ENCODE data around the gene SERPINB8. TPM values are rescaled to one million over a fixed set of nuclear protein-coding genes. Genes with fewer than 3 reads are reported as not detected.
"Not testable (repeated sequence)": the region's sequence is repeated elsewhere in the genome, so short reads cannot be mapped to it uniquely, and the experiment has no call there.

Gene SERPINB8, protein sequence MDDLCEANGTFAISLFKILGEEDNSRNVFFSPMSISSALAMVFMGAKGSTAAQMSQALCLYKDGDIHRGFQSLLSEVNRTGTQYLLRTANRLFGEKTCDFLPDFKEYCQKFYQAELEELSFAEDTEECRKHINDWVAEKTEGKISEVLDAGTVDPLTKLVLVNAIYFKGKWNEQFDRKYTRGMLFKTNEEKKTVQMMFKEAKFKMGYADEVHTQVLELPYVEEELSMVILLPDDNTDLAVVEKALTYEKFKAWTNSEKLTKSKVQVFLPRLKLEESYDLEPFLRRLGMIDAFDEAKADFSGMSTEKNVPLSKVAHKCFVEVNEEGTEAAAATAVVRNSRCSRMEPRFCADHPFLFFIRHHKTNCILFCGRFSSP
- 3.3 and 10.9 TPM in 2 replicates for total RNA-seq (2014; rRNA removed; shearing (Covaris generic))

DNA sequence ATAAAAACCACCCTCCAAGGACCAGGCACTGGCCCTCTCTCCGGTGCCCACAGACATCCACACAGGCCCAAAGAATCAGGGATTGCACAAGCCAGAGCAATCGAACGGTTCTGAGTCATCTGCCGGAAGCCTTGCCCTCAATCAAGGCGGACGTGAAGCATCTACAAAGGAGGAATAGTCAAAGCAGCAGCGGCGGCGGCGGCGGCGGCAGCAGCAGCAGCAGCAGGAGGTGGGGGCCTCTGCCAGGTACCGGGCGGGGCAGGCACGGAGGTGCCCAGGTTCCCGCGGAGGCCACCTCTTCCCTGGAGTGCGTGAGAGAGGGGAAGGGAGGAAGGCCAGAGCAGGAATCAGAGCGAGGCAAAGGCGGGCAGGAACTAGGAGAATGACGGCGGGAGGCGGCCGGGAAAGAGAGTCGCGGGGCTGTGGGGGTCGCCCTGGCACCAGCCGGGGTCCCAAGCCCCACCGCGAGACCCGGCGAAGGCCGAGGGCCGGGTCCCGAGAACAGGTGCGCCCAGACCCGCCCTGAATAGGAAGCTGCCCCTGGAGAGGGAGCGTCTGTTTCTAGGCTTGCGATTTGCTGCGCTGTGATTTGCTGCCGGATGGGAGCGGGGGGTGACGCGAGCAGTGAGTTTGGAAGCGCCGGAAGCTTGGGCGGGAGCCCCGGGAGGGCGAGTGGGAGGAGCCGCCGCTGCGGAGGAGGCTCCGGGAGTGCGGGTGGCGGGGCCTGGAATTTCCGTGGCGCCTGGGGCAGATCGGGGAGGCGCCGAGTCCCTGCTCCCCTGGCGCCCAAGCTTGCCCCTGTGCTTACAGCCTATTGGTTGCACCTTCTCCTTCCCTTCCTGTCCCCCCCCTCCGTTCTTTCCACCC is at the start of gene SERPINB8:
TSS of gene SERPINB8 (plus strand) at position 140 of the 867 bp plus-strand sequence. CDS start 8,228 bp downstream, outside the sequence.
- DNase-seq (ENCODE audit: low spot score): peak; percentile 84

DNA sequence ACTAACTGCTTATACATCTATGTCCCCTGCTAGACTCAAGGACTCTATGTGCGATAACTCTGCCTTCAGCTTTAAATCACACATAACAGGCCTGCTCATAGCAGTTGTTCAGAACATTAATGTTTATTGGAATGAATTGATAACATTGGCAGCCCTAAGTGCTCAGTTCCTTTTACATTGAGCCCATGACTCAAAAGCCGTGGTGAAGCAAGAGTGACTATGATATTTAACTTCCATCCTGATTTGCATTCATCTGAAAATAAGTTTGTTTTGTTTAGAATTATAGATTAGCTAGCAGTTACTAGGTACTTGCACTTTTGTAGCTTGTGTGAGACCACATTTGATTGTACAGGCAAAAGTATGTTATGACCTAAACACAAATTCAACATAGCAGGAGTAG is 47.8 kb upstream of the SERPINB8 start:
- DNase-seq (ENCODE audit: low spot score): no peak

DNA sequence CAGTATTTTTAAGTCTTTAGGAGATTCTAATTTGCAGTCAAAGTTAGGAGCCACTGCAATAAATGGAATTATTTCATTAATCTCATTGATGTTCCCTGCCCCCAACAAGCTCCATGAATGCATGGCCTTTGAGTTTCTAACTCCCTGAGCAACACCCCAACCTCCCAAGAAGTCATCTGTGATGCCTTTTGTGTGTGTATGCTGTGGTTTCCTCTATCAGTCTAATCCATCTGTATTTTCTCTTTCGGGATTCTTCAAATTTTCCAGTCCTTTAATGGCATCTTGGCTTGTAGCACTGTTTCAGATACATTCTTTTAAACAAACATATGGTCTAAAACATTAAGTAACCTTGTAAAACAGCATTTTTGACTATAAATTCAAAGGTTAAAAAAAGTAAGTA is 45.3 kb upstream of the SERPINB8 start:
- peak; percentile 1 for DNase-seq (ENCODE audit: low spot score)

DNA sequence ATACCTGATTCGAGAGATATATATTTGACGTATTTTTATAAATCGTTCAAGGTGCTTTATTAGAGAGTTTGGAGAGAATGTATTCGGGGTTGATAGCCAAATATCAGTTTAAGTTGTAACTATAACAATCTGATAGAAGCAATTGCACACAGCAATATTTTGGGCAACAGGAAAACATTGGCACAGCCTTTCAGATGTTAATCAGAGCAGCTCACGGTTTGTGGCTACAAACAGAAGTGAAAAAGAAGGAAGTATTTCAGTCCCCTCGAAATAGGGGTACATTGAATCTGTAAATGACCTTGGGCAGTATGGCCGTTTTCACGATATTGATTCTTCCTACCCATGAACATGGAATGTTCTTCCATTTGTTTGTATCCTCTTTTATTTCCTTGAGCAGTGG is 41.5 kb upstream of the SERPINB8 start:
- no peak for DNase-seq (ENCODE audit: low spot score)

DNA sequence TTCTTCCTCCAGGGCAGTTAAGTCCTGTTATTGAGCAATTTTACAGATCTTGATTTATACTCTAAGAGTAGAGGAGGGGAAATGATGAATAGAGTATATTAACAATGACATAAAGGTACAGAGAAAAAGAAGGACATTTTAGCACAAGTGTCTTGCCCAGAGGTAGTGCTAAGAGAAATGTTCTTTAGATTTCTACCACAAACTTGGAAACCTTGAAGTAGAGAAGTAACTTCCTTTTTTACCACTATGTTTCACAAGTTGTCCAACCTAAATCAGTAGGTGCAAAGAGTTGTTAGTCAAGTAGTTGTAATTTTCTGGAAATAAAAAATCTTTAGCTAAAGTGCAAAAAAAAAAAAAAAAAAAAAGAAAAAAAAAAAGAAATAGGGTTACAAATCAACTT is 40.5 kb upstream of the SERPINB8 start:
- not testable (repeated sequence) for DNase-seq (ENCODE audit: low spot score)

DNA sequence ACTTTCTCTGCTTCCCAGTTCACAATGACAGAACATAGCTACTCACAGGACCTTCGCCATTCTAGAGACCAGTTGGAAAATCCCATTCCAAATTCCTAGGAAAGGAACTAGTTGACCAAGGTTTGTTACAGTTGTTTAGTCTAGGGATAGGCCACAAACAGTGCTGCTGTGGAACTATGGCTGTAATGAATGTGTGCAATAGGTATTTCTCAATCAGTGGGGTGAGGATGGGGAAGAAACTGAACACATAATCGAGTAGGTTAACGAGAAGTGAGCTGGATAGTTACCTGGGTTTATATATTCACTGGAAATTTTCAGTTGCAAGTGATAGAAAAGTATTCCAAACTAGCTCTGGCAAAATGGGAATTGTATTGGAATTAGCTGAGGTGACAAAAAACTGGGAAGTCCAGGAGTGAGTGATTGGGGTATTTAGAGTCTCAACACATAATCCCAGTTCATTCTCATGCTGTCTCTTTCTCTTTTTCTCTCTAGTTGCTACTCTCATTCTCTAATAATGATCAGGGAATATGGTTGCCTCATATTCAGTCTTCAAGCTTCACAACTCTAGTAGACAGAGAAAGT is 39.0 kb upstream of the SERPINB8 start:
- DNase-seq (ENCODE audit: low spot score): no peak

DNA sequence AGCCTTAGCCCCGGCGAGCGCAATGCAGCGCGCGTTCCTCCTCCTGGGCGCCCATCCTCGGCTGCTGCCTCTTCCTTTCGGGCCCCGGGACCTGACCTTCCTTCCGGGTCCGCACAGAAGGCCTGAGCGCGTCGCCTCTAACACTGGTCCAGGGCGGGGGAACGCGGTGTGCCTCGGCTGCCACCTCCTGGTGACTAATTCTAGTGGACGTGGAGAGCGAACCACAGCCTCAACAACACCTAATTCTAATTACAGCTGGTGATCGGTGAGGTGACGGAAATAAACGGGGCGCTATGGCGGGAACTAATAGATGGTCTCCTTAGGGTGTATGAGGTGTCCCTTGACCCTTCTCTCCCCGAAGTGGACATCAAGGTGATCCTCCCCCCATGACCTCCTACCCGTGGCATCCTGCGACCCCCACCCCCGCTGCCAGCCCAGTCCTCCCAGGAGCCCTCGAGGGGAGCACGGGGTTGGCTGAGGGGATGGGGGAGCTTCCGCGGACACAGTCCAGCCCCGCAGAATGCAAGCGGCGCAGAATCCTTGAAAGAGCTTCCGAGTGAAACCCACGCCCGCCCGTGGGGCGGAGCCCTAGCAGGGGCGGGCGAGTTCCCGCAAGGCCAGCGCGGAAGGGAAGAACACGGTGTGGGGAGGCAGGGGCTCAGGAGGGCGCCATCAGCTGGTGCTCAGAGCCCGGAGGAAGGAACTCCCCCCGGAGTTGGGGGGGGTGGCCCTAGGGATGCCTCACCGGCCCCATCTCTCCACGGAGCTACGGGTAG is 33.5 kb upstream of the SERPINB8 start:
- DNase-seq (ENCODE audit: low spot score): peak; percentile 48

DNA sequence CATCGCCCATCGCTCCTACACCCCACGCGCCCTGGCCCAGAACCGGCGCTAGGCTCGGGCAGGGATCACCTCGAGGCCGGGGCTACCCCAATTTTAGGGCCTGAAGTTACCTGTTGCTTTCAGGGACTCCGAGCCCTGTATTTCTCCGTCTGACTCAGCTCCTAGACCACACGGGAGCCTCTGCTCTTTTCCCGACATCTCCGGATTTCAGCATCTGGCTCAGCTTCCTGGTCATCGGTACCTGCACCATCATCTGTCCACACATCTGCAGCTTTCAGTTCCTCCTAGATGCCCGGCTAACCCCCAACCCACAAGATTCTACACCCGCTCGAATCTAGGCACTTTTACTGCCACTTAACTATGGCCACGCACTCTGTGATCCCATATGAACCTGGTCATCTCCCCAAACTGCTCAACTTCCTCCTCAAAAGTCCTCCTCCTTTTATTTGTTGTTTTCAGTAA is 32.9 kb upstream of the SERPINB8 start:
- no peak for DNase-seq (ENCODE audit: low spot score)

DNA sequence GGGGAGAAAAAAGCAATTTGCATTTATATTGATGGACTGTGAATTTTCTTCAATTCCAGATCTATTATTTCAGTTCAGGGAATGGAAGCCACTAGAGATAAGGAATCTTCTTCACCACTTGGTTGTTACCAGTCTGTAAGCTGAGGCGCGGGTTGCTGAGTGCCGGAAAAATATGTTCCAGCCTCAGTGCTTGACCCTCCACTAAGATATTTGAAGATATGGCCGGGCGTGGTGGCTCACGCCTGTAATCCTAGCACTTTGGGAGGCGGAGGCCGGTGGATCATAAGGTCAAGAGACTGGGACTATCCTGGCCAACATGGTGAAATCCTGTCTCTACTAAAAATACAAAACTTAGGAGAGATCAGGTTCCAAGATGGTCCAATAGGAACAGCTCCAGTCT is 29.9 kb upstream of the SERPINB8 start:
- DNase-seq (ENCODE audit: low spot score): no peak

DNA sequence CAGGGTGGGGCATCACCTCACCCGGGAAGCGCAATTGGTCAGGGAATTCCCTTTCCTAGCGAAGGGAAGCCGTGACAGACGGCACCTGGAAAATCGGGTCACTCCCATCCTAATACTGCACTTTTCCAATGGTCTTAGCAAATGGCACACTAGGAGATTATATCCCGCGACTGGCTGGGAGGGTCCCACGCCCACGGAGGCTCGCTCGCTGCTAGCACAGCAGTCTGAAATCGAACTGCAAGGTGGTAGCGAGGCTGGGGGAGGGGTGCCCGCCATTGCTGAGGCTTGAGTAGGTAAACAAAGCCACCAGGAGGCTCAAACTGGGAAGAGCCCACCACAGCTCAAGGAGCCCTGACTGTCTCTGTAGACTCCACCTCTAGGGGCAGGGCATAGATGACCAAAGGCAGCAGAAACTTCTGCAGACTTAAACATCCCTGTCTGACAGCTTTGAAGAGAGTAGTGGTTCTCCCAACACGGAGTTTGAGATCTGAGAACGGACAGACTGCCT is 29.3 kb upstream of the SERPINB8 start:
- not testable (repeated sequence) for DNase-seq (ENCODE audit: low spot score)

DNA sequence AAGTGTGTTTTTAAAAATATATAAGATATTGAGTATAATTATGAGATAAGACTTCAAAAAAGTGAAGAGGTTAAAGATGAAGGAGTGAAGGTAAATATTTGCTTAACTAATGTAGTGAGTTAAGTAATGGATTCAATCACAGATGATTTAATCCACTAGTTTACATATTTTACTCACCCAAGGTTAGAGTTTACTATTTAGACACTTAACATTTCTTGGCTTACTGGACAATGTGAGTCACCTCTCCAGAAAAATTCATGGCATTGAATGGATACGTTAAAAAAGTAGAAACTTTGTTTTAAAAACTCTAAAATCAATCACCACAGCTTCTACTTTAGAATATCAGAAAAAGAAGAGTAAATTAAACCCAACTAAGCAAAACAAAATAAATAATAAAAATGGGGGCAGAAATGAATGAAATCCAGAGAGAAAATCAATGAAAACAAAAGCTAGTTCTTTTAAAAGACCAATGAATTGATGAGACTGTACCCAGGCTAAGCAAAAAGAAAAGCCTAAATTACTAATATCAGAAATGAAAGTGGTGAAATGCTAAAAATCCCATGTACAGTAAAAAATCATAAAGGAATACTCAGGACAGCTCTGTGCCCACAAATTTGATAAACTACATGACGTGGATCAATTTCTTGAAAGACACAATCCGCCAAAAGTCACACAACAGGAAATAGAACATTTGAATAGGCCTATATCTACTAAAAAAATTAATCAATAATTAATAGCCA is 22.7 kb upstream of the SERPINB8 start:
- no peak for DNase-seq (ENCODE audit: low spot score)

DNA sequence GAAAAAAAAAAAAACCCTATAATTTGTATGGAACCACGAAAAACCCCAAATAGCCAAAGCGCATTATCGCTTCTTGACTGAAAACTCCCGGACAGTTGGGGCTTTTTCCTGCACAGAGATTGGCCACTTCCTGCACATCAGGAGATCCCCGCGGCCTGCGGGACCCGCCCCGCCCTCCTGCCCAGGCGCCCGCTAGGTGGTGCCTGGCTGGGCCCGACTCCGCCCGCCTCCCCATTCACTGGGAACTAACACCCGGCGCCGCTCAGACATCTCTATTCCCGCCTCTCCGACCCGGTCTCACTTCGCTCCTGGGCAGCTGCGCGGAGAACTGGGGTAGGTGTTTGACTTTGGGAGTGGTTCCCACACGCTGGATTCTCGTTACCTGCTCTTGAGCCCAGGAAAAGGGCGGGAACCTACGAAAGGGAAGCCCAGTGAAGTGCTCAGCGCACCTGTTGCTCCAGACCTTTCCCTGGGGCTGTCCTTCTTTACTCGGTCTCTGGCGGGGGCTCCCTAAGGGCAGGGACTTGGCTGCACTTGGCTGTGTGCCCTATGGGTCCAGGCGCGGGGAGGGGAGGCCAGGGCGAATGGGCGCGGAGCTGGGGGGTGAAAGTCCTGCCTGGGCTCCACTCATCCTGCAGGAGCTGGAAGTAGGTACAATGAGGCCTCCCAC is 20.7 kb upstream of the SERPINB8 start, which contains the start of gene HMSD:
TSS of gene HMSD (plus strand) at position 234 of the 670 bp plus-strand sequence. CDS start 4,155 bp downstream, outside the sequence.
- peak; percentile 8 for DNase-seq (ENCODE audit: low spot score)

DNA sequence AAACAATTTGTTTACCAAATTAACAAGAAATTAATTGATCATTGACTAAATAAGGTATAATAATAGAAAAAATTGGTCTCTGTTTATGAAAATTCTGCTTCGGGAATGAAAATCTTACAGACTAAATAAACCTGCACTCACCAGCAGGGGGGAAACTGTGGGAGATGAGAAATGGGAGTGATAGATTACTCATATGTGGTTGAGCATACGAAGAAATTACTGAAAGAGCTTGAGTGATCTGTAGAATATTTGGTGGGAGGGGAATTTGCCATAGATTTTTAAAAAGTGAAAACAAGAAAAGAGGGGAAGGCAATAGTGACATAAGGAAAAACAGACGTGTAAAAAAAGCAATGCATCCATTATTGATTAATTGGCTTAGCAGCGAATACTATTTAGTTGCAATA is 18.6 kb upstream of the SERPINB8 start:
- DNase-seq (ENCODE audit: low spot score): no peak

DNA sequence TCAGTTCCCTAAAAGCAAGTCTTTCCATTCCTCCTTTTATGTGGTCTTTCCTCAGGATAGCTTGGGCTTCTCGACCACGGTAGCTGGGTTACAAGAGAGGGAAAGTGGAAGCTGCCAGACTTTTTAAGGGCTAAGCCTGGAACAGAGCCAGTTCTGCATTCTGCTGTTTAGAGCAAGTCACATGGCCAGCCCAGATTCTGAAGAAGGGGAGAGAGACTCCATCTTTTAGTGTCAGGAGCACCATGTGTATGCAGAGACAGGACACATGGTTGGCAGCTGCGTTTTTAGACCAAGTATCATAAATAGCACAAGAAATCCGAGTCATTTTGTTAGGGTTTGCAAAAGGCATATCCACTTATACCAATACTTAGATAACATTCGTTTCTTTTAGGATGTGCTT is 16.1 kb upstream of the SERPINB8 start:
- no peak for DNase-seq (ENCODE audit: low spot score)

DNA sequence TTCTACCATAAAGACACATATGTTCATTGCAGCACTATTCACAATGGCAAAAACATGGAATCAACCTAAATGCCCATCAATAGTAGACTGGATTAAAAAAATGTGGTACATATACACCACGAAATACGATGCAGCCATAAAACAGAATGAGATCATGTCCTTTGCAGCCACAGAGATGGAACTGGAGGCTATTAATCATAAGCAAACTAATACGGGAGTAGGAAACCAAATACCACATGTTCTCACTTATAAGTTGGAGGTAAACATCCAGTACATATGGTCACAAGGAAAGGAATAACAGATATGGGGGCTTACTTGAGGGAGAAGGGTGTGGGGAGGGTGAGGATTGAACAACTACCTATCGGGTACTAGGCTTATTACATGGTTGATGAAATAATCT is 13.1 kb upstream of the SERPINB8 start:
- DNase-seq (ENCODE audit: low spot score): no peak

DNA sequence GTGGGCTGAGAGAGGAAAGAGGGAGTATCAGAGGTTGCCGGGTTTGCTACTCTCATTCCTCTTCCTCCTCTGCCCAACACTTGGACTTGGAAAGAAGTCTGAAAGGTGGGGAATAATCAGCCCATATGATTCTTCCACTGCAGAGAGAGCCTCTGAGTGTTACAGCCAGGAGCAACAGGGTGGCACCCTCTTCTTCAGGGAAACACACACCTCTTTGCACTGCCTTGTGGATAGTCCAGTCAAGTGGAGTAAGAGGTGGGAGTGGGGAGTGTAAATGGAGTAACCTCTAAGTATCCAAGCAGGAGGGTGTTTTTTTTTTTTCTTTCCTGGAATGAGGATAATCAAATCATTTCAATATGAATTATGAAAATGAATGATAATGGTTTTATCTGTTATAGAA is 9.0 kb upstream of the SERPINB8 start:
- no peak for DNase-seq (ENCODE audit: low spot score)

DNA sequence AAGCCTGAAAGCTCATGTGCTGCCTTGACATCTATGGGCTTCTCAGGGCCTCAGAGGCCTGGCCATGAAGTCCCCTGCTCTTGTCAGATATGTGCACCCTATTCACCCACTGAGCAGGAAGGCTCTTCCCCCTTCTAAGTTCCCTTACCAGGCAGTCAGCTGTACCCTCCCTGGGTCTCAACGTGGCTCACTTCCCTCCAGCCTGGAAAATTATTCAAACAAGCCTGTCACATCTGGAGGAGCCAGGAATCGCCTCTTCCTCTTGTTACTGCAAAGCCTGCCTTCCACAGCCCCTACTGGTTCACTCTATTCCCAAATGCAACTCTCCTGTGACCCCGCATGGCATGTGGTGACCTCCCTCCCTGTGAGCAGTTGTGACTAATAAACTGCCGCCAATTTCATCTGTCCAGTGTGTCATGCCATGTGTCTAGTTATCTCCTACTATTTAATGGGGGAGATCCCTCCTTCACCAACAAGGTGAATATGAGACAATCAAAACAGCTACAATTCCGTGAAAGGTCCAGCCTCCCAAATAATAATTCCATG is 8.4 kb upstream of the SERPINB8 start:
- no peak for DNase-seq (ENCODE audit: low spot score)

DNA sequence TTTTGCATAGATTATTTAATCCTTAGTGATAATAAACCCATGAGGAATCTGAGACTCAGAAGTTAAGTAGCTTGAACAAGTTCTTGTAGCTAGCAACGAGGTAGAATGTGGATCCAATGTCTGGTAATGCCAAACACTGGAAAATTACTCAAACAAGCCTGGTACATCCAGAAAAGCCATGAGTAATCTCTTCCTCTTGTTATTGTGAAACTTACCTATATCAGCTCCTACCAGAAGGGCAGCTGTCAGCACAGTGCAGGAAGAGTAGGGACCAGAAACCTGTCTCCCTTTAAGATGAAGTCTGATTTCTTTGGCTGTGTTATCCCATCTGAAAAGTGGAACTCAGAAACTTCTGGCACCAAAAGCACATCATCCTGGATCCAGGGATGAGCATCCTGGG is 7.7 kb upstream of the SERPINB8 start:
- no peak for DNase-seq (ENCODE audit: low spot score)

DNA sequence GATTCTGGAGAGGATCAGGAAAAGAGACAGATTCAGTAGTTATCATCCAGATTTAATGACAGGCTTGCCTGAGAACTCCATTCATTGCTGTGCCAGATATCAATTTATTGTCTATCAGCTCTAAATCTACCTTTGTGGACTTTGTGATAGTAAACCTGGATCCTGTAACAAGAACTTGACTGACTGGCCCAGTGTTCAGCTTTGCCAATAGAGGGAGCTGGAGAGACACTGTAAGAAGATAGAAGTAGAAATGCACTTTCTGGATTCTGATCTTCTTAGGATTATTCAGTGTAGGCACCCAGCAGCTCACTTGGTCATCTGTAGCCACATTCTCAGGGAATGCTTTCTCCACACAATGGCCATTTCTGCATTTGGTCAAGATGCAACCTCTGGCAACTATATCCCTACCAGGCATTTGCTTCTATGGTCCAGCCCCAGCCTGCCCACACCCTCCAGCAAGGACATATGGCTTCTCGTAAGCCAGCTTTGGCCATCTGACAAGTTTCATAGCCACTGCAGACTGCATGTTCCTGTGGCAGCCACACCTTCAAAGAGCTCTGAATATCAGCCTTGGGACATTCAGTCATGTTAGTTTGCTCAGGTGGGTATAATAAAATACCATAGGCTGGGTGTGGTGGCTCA is 6.1 kb upstream of the SERPINB8 start:
- peak; percentile 43 for DNase-seq (ENCODE audit: low spot score)
